Measurements from ENCODE around the gene MSANTD3.
"Not testable (repeated sequence)": the region's sequence is repeated elsewhere in the genome, so short reads cannot be mapped to it uniquely, and the experiment has no call there.

The MSANTD3 gene

GRCh38 chr9:100428871-100429654 is 2.1 kb downstream of the MSANTD3 start:
- DNase-seq, result no peak

GRCh38 chr9:100430286-100430940 is 3.5 kb downstream of the MSANTD3 start:
- no peak for DNase-seq

- no peak for DNase-seq
Measured at GRCh38 chr9:100431886-100432285, 4.9 kb downstream of the MSANTD3 start.

GRCh38 chr9:100432736-100433135 is 5.8 kb downstream of the MSANTD3 start:
- DNase-seq, result no peak

GRCh38 chr9:100436571-100436970 is 9.6 kb downstream of the MSANTD3 start:
- no peak for DNase-seq

GRCh38 chr9:100437860-100438805 is 11.2 kb downstream of the MSANTD3 start:
- DNase-seq, result peak; percentile 51

GRCh38 chr9:100440071-100440470 is 13.1 kb downstream of the MSANTD3 start:
- DNase-seq, result no peak

- DNase-seq, result not testable (repeated sequence)
Measured at GRCh38 chr9:100440487-100440886, 13.5 kb downstream of the MSANTD3 start.

GRCh38 chr9:100441911-100442361 is 15.0 kb downstream of the MSANTD3 start:
- DNase-seq, result no peak

GRCh38 chr9:100443781-100444768 is 17.1 kb downstream of the MSANTD3 start:
- no peak for DNase-seq

GRCh38 chr9:100445161-100445902 is 18.4 kb downstream of the MSANTD3 start:
- no peak for DNase-seq

GRCh38 chr9:100445903-100446549 is 19.1 kb downstream of the MSANTD3 start:
- no peak for DNase-seq

GRCh38 chr9:100447041-100447440 is 20.1 kb downstream of the MSANTD3 start:
- no peak for DNase-seq

- DNase-seq, result no peak
Measured at GRCh38 chr9:100448266-100448665, 21.3 kb downstream of the MSANTD3 start.

- no peak for DNase-seq
Measured at GRCh38 chr9:100449420-100449819, 22.5 kb downstream of the MSANTD3 start.

GRCh38 chr9:100452894-100453293 is 26.0 kb downstream of the MSANTD3 start:
- DNase-seq, result no peak

GRCh38 chr9:100455470-100455869 is 28.5 kb downstream of the MSANTD3 start:
- no peak for DNase-seq

GRCh38 chr9:100457517-100457916 is 30.6 kb downstream of the MSANTD3 start:
- DNase-seq, result no peak

- DNase-seq, result no peak
Measured at GRCh38 chr9:100459963-100460362, 33.0 kb downstream of the MSANTD3 start.

GRCh38 chr9:100465274-100465673 is 38.3 kb downstream of the MSANTD3 start:
- DNase-seq, result no peak

GRCh38 chr9:100465761-100466160 is 38.8 kb downstream of the MSANTD3 start:
- DNase-seq, result no peak
